GM20431 (cell line): ENCODE data around the gene WWP2.
"Not testable (repeated sequence)": the region's sequence is repeated elsewhere in the genome, so short reads cannot be mapped to it uniquely, and the experiment has no call there.

Experiments
- in situ Hi-C: fragments of 300-500 bp; cut with MseI, MboI; formaldehyde crosslinking; loops from one replicate; pipeline ENCODE4 v1.15.0; 2020; ENCODE audit warnings: low sequenced_read_pairs; ENCODE audit not compliant: unreplicated experiment

WWP2 gene

DNA sequence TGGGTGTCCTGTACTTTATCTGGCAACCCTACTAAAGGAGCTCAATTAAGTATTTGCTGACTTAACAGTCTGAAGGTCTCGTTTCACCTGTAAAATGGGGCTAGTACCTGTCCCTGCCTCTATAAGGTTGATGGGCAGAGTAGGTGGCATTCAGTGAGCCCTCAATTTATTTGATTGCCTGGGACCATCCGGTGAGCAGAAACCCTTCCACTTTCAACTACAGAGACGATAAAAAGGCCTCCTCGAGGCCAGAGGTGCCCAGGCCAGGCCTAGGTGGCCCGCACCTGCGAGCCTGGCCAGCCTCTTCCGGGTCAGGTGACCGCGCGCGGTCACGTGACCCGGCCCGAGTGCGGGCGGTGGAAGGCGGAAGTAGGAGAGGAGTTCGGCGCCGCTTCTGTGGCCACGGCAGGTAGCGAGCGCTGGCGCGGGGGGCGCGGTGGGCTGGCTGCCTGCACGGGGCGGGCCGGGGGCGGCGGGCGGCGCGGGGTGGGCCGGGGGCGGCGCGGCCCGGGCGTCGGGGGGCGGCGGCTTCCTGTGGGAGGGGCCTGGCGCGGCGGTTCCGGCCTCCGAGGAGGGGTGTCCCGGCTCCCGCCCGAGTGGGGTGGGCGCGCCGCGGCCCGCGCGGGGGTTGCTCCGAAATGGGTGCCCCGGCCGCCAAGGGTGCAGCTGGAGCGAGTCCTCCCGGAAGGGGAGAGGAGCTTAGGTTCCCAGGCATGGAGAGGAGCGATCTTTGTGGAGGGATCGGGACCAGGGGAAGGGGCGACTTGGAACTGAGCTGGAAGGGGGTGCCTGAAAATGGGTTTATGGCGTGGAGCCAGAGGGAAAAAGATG lies at the start of gene WWP2:
Gene WWP2 (plus strand): TSS at position 350 of the 831 bp plus-strand sequence. CDS start 24,679 bp downstream, outside the sequence.
- in situ Hi-C loops, result no loop called here

DNA sequence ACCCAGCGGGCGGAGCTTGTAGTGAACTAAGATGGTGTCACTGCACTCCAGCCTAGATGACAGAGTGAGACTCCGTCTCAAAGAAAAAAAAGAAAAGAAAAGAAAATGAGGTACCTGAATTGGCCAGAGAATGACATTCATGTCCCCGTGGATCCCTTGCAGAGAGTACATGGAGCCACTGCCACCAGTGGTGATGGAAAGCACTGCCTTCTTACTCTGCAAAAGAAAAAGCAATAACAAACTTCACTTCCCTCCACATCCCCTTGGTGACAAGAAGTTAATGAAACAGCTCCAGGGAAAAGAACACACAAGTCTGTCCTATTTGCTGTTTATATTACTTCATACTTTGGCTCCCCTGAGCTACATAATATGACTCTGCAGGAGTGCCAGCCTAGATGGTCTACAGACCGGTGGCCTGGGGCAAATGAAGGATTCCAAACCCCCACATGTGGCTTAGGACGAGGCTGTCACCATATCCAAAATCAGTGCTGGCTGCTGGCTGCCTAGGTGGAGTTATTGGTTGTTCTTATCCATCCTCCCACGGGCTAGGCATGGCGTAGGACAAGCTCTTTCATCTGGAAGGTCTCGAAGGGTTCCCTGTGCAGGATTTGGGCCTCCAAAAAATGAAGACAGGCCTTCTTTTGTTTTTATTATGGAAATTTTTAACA lies 49.1 kb upstream of the WWP2 start:
- in situ Hi-C loops, result no loop called here

DNA sequence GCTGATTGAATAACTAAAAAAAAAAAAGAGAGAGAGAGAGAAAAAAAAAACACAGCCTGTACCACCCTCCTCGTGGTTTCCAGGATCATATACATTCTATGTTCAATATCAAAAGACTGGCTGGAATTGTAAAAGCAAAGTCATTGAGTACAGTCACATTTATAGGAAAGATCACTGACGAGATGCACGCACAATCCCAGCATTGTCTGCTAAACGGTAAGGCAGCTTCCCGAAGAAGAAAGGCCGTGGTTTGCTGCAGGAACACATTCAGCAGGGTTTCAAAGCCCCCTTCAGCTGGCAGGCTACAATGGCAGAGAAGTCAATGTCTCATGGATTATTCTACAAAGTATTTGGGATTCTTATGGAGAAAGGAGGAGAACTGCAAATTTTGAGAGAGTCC lies 45.1 kb upstream of the WWP2 start:
- in situ Hi-C loops, result no loop called here

- in situ Hi-C loops, result no loop called here
Observed at GRCh38 chr16:69718111-69718764, 43.9 kb upstream of the WWP2 start.

GRCh38 chr16:69720822-69721430 lies 41.2 kb upstream of the WWP2 start:
- in situ Hi-C loops, result no loop called here

DNA sequence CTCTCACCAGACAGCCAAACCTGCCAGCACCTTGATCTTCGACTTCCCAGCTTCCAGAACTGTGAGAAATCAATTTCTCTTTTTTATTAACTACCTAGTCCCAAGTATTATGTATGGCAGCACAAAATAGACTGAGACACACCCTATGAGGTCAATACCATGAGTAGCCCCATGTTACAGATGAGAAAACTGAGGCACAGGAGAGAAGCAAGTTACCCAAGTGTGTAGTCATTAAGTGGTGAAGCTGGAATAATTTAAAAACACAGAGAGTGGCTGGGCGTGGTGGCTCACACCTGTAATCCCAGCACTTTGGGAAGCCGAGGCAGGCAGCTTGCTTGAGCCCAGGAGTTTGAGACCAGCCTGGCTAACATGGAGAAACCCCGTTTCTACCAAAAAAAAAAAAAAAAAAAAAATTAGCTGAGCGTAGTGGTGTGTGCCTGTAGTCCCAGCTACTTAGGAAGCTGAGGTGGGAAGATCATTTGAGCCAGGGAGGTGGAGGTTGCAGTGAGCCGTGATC lies 40.6 kb upstream of the WWP2 start:
- in situ Hi-C loops, result no loop called here

GRCh38 chr16:69724414-69724873 lies 37.7 kb upstream of the WWP2 start:
- in situ Hi-C loops, result no loop called here

- in situ Hi-C loops, result no loop called here
Observed at GRCh38 chr16:69724981-69725479, 37.1 kb upstream of the WWP2 start.

GRCh38 chr16:69725480-69726312 lies 36.4 kb upstream of the WWP2 start:
- in situ Hi-C loops, result no loop called here

DNA sequence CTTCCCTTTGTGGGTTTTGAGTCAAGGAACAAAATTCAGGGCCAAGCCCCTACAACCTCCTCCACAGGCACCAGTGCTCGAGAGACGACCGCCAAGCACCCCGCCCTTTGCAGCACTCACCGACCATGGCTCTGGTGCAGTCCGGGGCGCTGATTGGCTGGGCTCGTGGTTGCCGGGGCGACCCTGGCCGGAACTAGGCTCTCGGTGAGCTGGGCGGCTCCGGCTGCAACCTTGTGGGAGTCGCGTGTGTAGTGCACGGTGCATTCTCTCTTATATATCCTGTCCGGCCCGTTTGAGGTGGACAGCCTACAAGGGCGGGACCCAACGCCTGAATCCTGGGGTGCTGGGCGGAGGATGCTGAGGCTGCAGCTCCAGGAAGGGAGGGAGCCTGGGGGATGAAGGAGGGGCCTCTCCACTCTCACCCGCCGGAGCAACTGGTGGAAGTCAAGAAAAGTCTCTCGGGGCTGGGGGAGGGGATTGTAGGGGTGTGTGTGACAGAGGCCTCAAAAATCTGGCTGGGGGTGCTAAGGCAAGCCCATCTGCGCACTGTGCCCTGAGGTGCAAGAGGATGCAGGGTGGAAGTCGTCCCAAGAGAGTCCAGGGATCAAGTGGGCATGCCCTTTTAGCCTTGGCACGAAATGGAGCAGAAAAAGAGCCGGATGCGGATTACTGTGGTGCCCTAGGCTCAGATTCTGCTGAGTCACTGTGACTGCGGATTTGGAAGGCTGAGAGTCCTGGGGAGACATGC lies 35.6 kb upstream of the WWP2 start, which contains the start of gene NQO1:
Gene NQO1 (minus strand): TSS at position 248 of the 748 bp plus-strand sequence. CDS start 121 bp downstream, at position 127.
- in situ Hi-C loops, result no loop called here

- in situ Hi-C loops, result no loop called here
Observed at GRCh38 chr16:69727916-69728270, 34.2 kb upstream of the WWP2 start.

GRCh38 chr16:69729030-69729429 lies 33.1 kb upstream of the WWP2 start:
- in situ Hi-C loops, result not testable (repeated sequence)

DNA sequence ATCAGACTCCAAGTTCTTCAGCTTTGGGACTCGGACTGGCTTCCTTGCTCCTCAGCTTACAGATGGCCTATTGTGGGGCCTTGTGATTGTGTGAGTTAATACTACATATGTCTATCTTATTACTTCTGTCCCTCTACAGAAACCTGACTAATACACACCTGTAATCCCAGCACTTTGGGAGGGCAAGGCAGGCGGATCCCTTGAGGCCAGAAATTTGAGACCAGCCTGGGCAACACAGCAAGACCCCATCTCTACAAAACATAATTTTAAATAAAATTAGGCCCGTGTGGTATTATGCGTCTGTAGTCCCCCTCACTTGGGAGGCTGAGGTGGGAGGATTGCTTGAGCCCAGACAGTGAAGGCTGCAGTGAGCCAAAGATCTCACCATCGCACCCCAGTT lies 30.9 kb upstream of the WWP2 start:
- in situ Hi-C loops, result not testable (repeated sequence)

DNA sequence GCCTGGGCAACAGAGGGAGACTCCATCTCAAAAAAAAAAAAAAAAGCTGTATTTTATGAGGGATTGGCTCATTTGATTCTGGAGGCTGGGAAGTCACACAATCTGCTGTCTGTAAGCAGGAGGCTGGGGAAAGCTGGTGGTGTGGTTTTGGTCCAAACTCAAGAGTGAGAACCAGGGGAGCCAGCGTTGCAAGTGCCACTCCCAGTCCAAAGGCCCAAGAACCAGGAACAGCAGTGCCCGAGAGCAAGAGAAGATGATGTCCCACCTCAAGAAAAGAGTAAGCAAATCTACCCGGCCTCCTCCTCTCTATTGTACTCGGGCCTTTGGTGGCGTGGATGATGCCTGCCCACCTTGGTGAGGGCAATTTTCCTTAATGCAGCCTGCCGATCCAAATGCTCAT lies 30.0 kb upstream of the WWP2 start:
- in situ Hi-C loops, result no loop called here

- in situ Hi-C loops, result no loop called here
Observed at GRCh38 chr16:69741519-69741918, 20.6 kb upstream of the WWP2 start.

- in situ Hi-C loops, result no loop called here
Observed at GRCh38 chr16:69741951-69742904, 19.9 kb upstream of the WWP2 start.
